Gastroesophageal sphincter (tissue), 3 donors: ENCODE results near the gene ACOXL.

Experiments
- CTCF ChIP-seq, 4 experiments: fragments of 200-600 bp in 2 of 4; fragments of 450-650 bp in 2 of 4; sonication (generic) in 1 of 4; IDR thresholded peaks; one replicate each; pipeline ENCODE4 v1.5.1; 2017 to 2019; ENCODE audit warnings: antibody characterized with exemption in 4 of 4, mild to moderate bottlenecking in 2 of 4, moderate library complexity in 2 of 4
- EP300 ChIP-seq: sonication (generic); formaldehyde crosslinking; IDR thresholded peaks from one replicate; pipeline ENCODE4 v1.6.1; 2017; ENCODE audit warnings: antibody characterized with exemption, mild to moderate bottlenecking
- POLR2AphosphoS5 ChIP-seq: sonication (generic); formaldehyde crosslinking; IDR thresholded peaks from one replicate; pipeline ENCODE4 v1.6.1; 2017; ENCODE audit warnings: antibody characterized with exemption

DNA sequence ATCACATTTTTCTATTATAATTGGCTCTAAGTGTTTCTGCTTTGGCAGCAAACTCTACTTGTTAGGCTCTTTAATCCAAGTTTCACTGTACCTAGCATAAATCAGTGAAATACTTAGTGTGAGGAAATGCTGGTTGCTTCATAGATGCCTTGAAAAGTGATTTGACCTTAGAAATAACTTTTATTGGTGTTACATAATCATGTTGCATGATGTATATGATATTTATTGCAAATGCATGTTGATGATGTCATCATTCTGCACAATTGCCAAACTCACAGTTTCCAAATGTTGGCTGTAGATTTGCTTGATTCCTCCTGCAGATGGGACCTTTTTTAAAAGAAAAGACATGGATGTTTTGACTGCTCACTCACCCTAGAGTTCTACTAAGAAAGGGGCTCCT is 250.8 kb downstream of the ACOXL start:
- TF ChIP-seq EP300, result no peak
- TF ChIP-seq CTCF (IDR thresholded peaks at IDR 0.05), result no peak
- TF ChIP-seq POLR2AphosphoS5, result no peak
